ENCODE data around the gene TREM2.

- TF ChIP-seq ZFP3 (CRISPR knock-in tag; IDR thresholded peaks at IDR 0.05) (no peak), ZFP30 (CRISPR knock-in tag; IDR thresholded peaks at IDR 0.05) (no peak), ZC3H10 (CRISPR knock-in tag; IDR thresholded peaks at IDR 0.05) (no peak), PPARA (CRISPR knock-in tag; IDR thresholded peaks at IDR 0.05; ENCODE audit: borderline replicate concordance) (no peak), ZNF70 (CRISPR knock-in tag; IDR thresholded peaks at IDR 0.05) (no peak), PATZ1 (CRISPR knock-in tag; IDR thresholded peaks at IDR 0.05; ENCODE audit: borderline replicate concordance) (no peak), TSHZ2 (CRISPR knock-in tag; IDR thresholded peaks at IDR 0.05) (no peak), TOX (CRISPR knock-in tag; IDR thresholded peaks at IDR 0.05; ENCODE audit: borderline replicate concordance) (no peak), ARNTL (CRISPR knock-in tag; IDR thresholded peaks at IDR 0.05; ENCODE audit: borderline replicate concordance, low read depth) (no peak)
Measured at GRCh38 chr6:41174610-41175009, 11.7 kb upstream of the TREM2 start.

All from SK-N-SH treated with all-trans-retinoic acid at 6 μM for 48 hours (cell line).